HG03521 (cell line): ENCODE measurements around the gene INPPL1.

Source experiments
- ATAC-seq: cut with Tn5 transposase; IDR thresholded peaks from one replicate; pipeline ENCODE4 v1.9.1; 2021; ENCODE audit warnings: mild to moderate bottlenecking, moderate library complexity; ENCODE audit not compliant: unreplicated experiment

The INPPL1 gene

DNA sequence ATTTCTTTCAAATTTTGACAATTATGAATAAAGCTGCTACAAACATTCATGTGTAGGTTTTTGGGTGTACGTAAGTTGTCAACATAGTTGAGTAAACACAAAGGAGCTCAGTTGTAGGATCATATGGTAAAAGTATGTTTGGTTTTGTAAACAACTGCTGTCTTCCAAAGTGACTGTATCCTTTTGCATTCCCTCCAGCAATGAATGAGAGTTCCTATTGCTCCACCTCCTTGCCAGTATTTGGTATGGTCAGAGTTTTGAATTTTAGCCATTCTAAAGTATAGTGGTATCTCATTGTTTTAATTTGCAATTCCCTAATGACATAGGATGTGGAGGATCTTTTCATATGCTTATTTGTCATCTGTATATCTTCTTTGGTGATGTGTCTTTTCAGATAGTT lies 47.4 kb downstream of the INPPL1 start:
- no peak for ATAC-seq

- no peak for ATAC-seq
Measured at GRCh38 chr11:72274435-72274834, 49.9 kb downstream of the INPPL1 start.

GRCh38 chr11:72278905-72279304 lies 54.3 kb downstream of the INPPL1 start:
- ATAC-seq = no peak

GRCh38 chr11:72280037-72280436 lies 55.5 kb downstream of the INPPL1 start:
- no peak for ATAC-seq

- no peak for ATAC-seq
Measured at GRCh38 chr11:72280726-72281315, 56.3 kb downstream of the INPPL1 start.

DNA sequence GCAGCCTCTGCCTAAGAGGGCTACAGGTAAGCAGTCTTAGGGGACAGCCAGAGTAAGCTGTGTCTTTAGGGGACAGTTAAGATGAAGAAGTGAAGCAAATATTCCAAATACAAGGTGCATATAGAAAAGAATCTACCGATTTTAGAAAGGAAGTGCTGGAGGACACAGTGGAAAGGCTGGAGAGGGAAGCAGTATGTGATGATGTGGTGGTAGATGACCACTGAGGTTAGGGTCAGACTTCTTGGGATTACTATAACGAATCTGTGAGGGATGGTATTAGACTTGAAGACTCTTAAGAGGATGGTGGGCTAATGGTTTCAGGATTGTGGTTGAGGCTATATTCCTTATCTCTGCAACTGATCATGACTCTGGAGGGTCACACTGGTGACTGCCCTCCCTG lies 59.4 kb downstream of the INPPL1 start:
- no peak for ATAC-seq

GRCh38 chr11:72287293-72287692 lies 62.7 kb downstream of the INPPL1 start:
- ATAC-seq = no peak
